ENCODE measurements around the gene ASCL4. TPM values are rescaled to one million over a fixed set of nuclear protein-coding genes. Genes with fewer than 3 reads are reported as not detected.

ASCL4 gene
- total RNA-seq, 3 donors from 2014 or later: 0.16 TPM; not detected in 2

DNA sequence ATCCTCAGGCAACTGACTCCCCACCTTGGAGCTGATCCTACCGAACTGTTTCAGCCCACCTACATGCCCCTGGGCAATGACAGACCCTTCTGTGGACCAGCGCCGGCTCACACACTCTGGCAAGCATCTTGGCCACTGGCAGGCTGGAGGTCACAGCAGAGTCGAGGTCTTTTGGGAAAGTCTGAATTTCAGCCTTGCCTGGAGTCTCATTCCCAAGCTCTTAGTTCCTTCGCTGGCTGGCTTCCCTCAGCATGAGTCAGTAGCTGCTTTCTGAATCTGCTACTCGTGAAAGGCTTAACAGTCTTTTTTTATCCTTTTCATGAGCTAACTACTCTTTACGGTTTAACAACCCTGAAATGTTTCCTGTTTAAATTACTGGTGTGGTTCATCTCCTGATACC lies 44.5 kb downstream of the ASCL4 start:
- H3K9me3 ChIP-seq: peaks cover 8 to 23% of the 10 kb centered on the region in 2 donors
- H3K4me1 ChIP-seq: no peaks in the 10 kb centered on the region
- H3K27ac ChIP-seq: no peak overlapping the region
- TF ChIP-seq, protein P1, sequence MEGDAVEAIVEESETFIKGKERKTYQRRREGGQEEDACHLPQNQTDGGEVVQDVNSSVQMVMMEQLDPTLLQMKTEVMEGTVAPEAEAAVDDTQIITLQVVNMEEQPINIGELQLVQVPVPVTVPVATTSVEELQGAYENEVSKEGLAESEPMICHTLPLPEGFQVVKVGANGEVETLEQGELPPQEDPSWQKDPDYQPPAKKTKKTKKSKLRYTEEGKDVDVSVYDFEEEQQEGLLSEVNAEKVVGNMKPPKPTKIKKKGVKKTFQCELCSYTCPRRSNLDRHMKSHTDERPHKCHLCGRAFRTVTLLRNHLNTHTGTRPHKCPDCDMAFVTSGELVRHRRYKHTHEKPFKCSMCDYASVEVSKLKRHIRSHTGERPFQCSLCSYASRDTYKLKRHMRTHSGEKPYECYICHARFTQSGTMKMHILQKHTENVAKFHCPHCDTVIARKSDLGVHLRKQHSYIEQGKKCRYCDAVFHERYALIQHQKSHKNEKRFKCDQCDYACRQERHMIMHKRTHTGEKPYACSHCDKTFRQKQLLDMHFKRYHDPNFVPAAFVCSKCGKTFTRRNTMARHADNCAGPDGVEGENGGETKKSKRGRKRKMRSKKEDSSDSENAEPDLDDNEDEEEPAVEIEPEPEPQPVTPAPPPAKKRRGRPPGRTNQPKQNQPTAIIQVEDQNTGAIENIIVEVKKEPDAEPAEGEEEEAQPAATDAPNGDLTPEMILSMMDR (IDR thresholded peaks at IDR 0.05): no peak
- TF ChIP-seq POLR2AphosphoS5 (IDR thresholded peaks at IDR 0.05): no peak
- no peak for TF ChIP-seq POLR2A (IDR thresholded peaks at IDR 0.05)
- no peaks in the 10 kb centered on the region for H3K27me3 ChIP-seq
- no peaks in the 10 kb centered on the region for H3K36me3 ChIP-seq
- DNase-seq (ENCODE audit: low spot score in 2 of 2): no peak
- intact Hi-C loops (cut with DNase I; ENCODE audit: low total_unique reads): no loop called here
- H3K4me3 ChIP-seq: no peak overlapping the region

GRCh38 chr12:107822356-107822755 lies 47.9 kb downstream of the ASCL4 start:
- Histone ChIP-seq H3K27ac (no peak overlapping the region), H3K4me1 (no peaks in the 10 kb centered on the region), H3K36me3 (no peaks in the 10 kb centered on the region), H3K27me3 (no peaks in the 10 kb centered on the region), H3K4me3 (no peak overlapping the region), H3K9me3 (peaks cover 17 to 34% of the 10 kb centered on the region in 2 donors)
- TF ChIP-seq, protein P1 (IDR thresholded peaks at IDR 0.05): no peak
- TF ChIP-seq POLR2AphosphoS5 (IDR thresholded peaks at IDR 0.05) (no peak), POLR2A (IDR thresholded peaks at IDR 0.05) (no peak)
- no peak for DNase-seq (ENCODE audit: low spot score in 2 of 2)
- intact Hi-C loops (cut with DNase I; ENCODE audit: low total_unique reads): no loop called here

Other genes with a start within 250 kb of the ASCL4 start
- 100 to 1,000 TPM in 1 of 3 donors, 10 to 100 TPM in 2; 78.9 to 108 (median 79.0) TPM for gene PWP1, start 88.9 kb upstream of the ASCL4 start, total RNA-seq
- gene PRDM4, start 13.6 kb upstream of the ASCL4 start, total RNA-seq: 10 to 100 TPM; 29.4 to 32.6 (median 31.1) TPM